GM12878 (cell line): ENCODE measurements around the gene SMIM32.

Experiments used
- EP300 ChIP-seq, 2 experiments: fragments of 150-350 bp in 1 of 2; IDR thresholded peaks; 2 replicates each; pipeline ENCODE4 v1.6.1; 2011 to 2012; ENCODE audit warnings: low read depth in 2 of 2, low read length in 2 of 2, borderline replicate concordance in 1 of 2, improper control_type of control experiment in 1 of 2, inconsistent platforms in 1 of 2; ENCODE audit not compliant: control insufficient read depth in 1 of 2
- EZH2 ChIP-seq: IDR thresholded peaks from 2 replicates; pipeline ENCODE4 v1.6.1; 2012; ENCODE audit warnings: low read depth, mild to moderate bottlenecking, control low read depth, inconsistent platforms, low read length, borderline replicate concordance; ENCODE audit not compliant: control insufficient read depth
- FOXM1 ChIP-seq: IDR thresholded peaks from 2 replicates; pipeline ENCODE4 v1.6.1; 2012; ENCODE audit warnings: low read depth, mild to moderate bottlenecking, inconsistent platforms, low read length, moderate library complexity
- GABPA ChIP-seq: IDR thresholded peaks from 2 replicates; pipeline ENCODE4 v1.6.1; 2014; ENCODE audit warnings: antibody characterized with exemption, low read depth, mild to moderate bottlenecking, inconsistent platforms
- HDAC2 ChIP-seq: fragments of 200-600 bp; sonication (generic); IDR thresholded peaks from 2 replicates; pipeline ENCODE4 v1.6.1; 2017
- MXI1 ChIP-seq: fragments of 150-350 bp; IDR thresholded peaks from 2 replicates; pipeline ENCODE4 v1.6.1; 2011; ENCODE audit warnings: low read depth, mild to moderate bottlenecking, inconsistent platforms, low read length, improper control_type of control experiment
- NFXL1 ChIP-seq: fragments of 450-650 bp; IDR thresholded peaks from 2 replicates; pipeline ENCODE4 v1.6.1; 2017; ENCODE audit warnings: antibody characterized with exemption, mild to moderate bottlenecking, borderline replicate concordance
- POLR2A ChIP-seq: IDR thresholded peaks from 2 replicates; pipeline ENCODE4 v1.6.1; 2011; ENCODE audit warnings: low read depth, mild to moderate bottlenecking, low read length
- RAD21 ChIP-seq: IDR thresholded peaks from 2 replicates; pipeline ENCODE4 v1.6.1; 2011; ENCODE audit warnings: mild to moderate bottlenecking, low read depth, low read length, moderate library complexity; ENCODE audit not compliant: insufficient read depth
- RCOR1 ChIP-seq: conservative IDR thresholded peaks from 2 replicates; pipeline ENCODE4 v1.6.1; 2012; ENCODE audit warnings: low read depth, low read length, improper control_type of control experiment
- TAF1 ChIP-seq: IDR thresholded peaks from 2 replicates; pipeline ENCODE4 v1.6.1; 2011; ENCODE audit warnings: mild to moderate bottlenecking, low read depth, low read length, borderline replicate concordance
- ZNF24 ChIP-seq: fragments of 450-650 bp; IDR thresholded peaks from 2 replicates; pipeline ENCODE4 v1.6.1; 2017; ENCODE audit warnings: antibody characterized with exemption, mild to moderate bottlenecking
- ZNF274 ChIP-seq: IDR thresholded peaks from one replicate; pipeline ENCODE4 v1.8.0; 2011; ENCODE audit not compliant: insufficient read length, insufficient read depth
- TF ChIP-seq, protein P1 (sequence below), 3 experiments: IDR thresholded peaks in 2 of 3; conservative IDR thresholded peaks in 1 of 3; 2 replicates each; pipeline ENCODE4 v1.5.1; 2011; ENCODE audit warnings: low read depth in 3 of 3, low read length in 3 of 3, mild to moderate bottlenecking in 3 of 3, control low read depth in 2 of 3, moderate library complexity in 2 of 3, inconsistent platforms in 1 of 3, mixed read lengths in 1 of 3; ENCODE audit not compliant: control insufficient read depth in 2 of 3, insufficient read depth in 1 of 3; ENCODE audit errors: extremely low read depth in 1 of 3

DNA sequence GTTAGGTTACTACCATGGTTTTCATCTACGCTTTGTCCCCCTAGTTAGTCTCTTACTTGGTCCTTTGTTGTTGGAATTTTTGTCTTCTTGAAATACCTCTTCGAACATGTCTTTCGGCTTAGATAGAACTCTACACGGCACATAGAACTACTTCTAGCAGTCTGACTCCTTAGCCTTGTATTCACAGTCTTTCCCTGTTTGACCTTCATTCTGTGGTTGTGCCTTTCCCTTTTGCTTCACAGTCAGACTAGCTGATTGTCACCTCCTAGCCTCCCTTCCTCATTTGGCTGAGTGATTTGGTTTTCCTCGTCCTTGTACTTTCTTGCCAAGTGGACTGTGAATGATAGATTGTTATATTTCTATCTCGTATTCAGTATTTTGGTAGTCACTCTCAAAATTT lies 49.6 kb downstream of the SMIM32 start:
- TF ChIP-seq, protein P1, sequence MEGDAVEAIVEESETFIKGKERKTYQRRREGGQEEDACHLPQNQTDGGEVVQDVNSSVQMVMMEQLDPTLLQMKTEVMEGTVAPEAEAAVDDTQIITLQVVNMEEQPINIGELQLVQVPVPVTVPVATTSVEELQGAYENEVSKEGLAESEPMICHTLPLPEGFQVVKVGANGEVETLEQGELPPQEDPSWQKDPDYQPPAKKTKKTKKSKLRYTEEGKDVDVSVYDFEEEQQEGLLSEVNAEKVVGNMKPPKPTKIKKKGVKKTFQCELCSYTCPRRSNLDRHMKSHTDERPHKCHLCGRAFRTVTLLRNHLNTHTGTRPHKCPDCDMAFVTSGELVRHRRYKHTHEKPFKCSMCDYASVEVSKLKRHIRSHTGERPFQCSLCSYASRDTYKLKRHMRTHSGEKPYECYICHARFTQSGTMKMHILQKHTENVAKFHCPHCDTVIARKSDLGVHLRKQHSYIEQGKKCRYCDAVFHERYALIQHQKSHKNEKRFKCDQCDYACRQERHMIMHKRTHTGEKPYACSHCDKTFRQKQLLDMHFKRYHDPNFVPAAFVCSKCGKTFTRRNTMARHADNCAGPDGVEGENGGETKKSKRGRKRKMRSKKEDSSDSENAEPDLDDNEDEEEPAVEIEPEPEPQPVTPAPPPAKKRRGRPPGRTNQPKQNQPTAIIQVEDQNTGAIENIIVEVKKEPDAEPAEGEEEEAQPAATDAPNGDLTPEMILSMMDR (IDR thresholded peaks at IDR 0.05 in 2 of 3, conservative IDR thresholded peaks at IDR 0.05 in 1 of 3; ENCODE audit: control insufficient read depth in 2 of 3, extremely low read depth in 1 of 3, insufficient read depth in 1 of 3, low read depth in 3 of 3, low read length in 3 of 3): no peak
- TF ChIP-seq GABPA: no peak
- TF ChIP-seq ZNF24: no peak
- no peak for TF ChIP-seq ZNF274
- TF ChIP-seq HDAC2: no peak
- TF ChIP-seq TAF1: no peak
- no peak for TF ChIP-seq EP300 (IDR thresholded peaks at IDR 0.05; ENCODE audit: borderline replicate concordance in 1 of 2, control insufficient read depth in 1 of 2, low read depth in 2 of 2, low read length in 2 of 2)
- no peak for TF ChIP-seq MXI1
- no peak for TF ChIP-seq NFXL1
- TF ChIP-seq FOXM1: no peak
- no peak for TF ChIP-seq POLR2A
- TF ChIP-seq RCOR1: no peak
- TF ChIP-seq EZH2: no peak
- no peak for TF ChIP-seq RAD21
